HepG2 (cell line): ENCODE measurements around the gene GUCY1A2. TPM values are rescaled to one million over a fixed set of nuclear protein-coding genes. Genes with fewer than 3 reads are reported as not detected.

Experiments
- ATAC-seq: fragments of 200-7000 bp; cut with Tn5 transposase; 3 replicates; pipeline ENCODE4 v1.9.1; 2020; ENCODE audit warnings: mild to moderate bottlenecking, moderate library complexity
- BruUV-seq: library from RNA; stranded (reverse); fragments of 400-500 nt; replicated peaks from 2 replicates; lab custom pipeline; 2021; lab: Mats Ljungman, UMichigan
- CTCF ChIA-PET: fragments of 300-600 bp; formaldehyde crosslinking; extraction: SDS; loops from one replicate; lab custom pipeline; 2021; ENCODE audit warnings: low total read pairs, inconsistent platforms, low intra/inter-chr PET ratio; lab: Yijun Ruan, JAX
- POLR2A ChIA-PET: fragments of 350-600 bp; sonication (Branson Sonifier 250); formaldehyde crosslinking; loops from one replicate; lab custom pipeline; 2020; ENCODE audit warnings: antibody characterized with exemption, inconsistent platforms; lab: Yijun Ruan, JAX
- DNase-seq: peaks from one replicate; pipeline ENCODE4 v3.0.0-alpha.2; 2015; ENCODE audit warnings: low spot score
- FAIRE-seq: peaks from 3 replicates; lab custom pipeline; 2011; peaks lifted over from hg19 to GRCh38; lab: Jason Lieb, UNC
- H2AFZ ChIP-seq: one replicate; pipeline ENCODE4 v1.6.1; 2011; ENCODE audit warnings: low read length, inconsistent platforms
- H3K27ac ChIP-seq: fragments of 300-600 bp; 3 replicates; pipeline ENCODE4 v1.8.0; 2011; ENCODE audit warnings: mixed run types, mild to moderate bottlenecking, mixed read lengths, low read length, inconsistent platforms; ENCODE audit not compliant: insufficient read depth; ENCODE audit errors: extremely low read length
- H3K27me3 ChIP-seq, 2 experiments: fragments of 200-600 bp in 1 of 2; 2 replicates in 1 of 2; 3 replicates in 1 of 2; pipeline versions ENCODE4 v1.6.0 to v1.8.0; 2011; ENCODE audit warnings: low read length in 2 of 2, mild to moderate bottlenecking in 2 of 2, moderate library complexity in 2 of 2, inconsistent platforms in 1 of 2; ENCODE audit not compliant: insufficient read depth in 2 of 2, control insufficient read depth in 1 of 2
- H3K36me3 ChIP-seq, 2 experiments: fragments of 200-600 bp in 1 of 2; replicated peaks in 1 of 2; 2 replicates in 1 of 2; 3 replicates in 1 of 2; pipeline versions ENCODE4 v1.5.1 to v1.8.0; 2011; ENCODE audit warnings: low read length in 2 of 2, inconsistent platforms in 1 of 2; ENCODE audit not compliant: insufficient read depth in 2 of 2, control insufficient read depth in 1 of 2
- H3K4me1 ChIP-seq: 2 replicates; pipeline ENCODE4 v1.5.1; 2012; ENCODE audit warnings: low read length, inconsistent platforms; ENCODE audit not compliant: insufficient read depth
- H3K4me2 ChIP-seq: 2 replicates; pipeline ENCODE4 v1.6.0; 2011; ENCODE audit warnings: low read depth, low read length, inconsistent platforms
- H3K4me3 ChIP-seq, 3 experiments: fragments of 200-600 bp in 1 of 3; sonication (generic), shearing (Covaris generic) in 1 of 3; replicated peaks in 1 of 3; 2 replicates each; pipeline ENCODE4 v1.5.1; 2011 to 2016; ENCODE audit warnings: low read length in 3 of 3, inconsistent platforms in 2 of 3, low read depth in 2 of 3, mild to moderate bottlenecking in 2 of 3, control low read depth in 1 of 3, mixed read lengths in 1 of 3; ENCODE audit not compliant: insufficient read depth in 1 of 3
- H3K79me2 ChIP-seq: one replicate; pipeline ENCODE4 v1.6.1; 2011; ENCODE audit warnings: low read length, inconsistent platforms; ENCODE audit not compliant: insufficient read depth
- H3K9ac ChIP-seq: 2 replicates; pipeline ENCODE4 v1.6.0; 2011; ENCODE audit warnings: mild to moderate bottlenecking, low read depth, low read length, inconsistent platforms; ENCODE audit not compliant: insufficient read depth
- H3K9me3 ChIP-seq: 2 replicates; pipeline ENCODE4 v1.5.1; 2012; ENCODE audit warnings: mild to moderate bottlenecking, low read length
- H4K20me1 ChIP-seq: 2 replicates; pipeline ENCODE4 v1.6.0; 2011; ENCODE audit warnings: inconsistent platforms, mild to moderate bottlenecking, low read length, moderate library complexity; ENCODE audit not compliant: insufficient read depth
- ARID3A ChIP-seq: IDR thresholded peaks from 2 replicates; pipeline ENCODE4 v1.6.1; 2012; ENCODE audit warnings: low read depth, low read length, improper control_type of control experiment
- MBNL3 ChIP-seq: fragments of 250-450 bp; sonication (Bioruptor Pico); conservative IDR thresholded peaks from 2 replicates; pipeline ENCODE4 v1.8.0; 2022; ENCODE audit warnings: mild to moderate bottlenecking, inconsistent platforms
- SMAD1 ChIP-seq: sonication (generic); formaldehyde crosslinking; IDR thresholded peaks from 2 replicates; pipeline ENCODE4 v1.4.0; 2020; ENCODE audit warnings: missing genetic modification reagents, low read depth, mild to moderate bottlenecking, borderline replicate concordance
- SRSF1 ChIP-seq: fragments of 200-400 bp; formaldehyde crosslinking; optimal IDR thresholded peaks from 2 replicates; pipeline ENCODE3; 2017; ENCODE audit warnings: mild to moderate bottlenecking, low read depth, low read length, moderate library complexity
- ZNF143 ChIP-seq: sonication (generic); formaldehyde crosslinking; IDR thresholded peaks from 2 replicates; pipeline ENCODE4 v1.4.0; 2020; ENCODE audit warnings: missing genetic modification reagents
- ZNF276 ChIP-seq: sonication (generic); formaldehyde crosslinking; IDR thresholded peaks from 2 replicates; pipeline ENCODE4 v1.4.0; 2020; ENCODE audit warnings: mild to moderate bottlenecking, low read depth, missing genetic modification reagents
- ZNF432 ChIP-seq: sonication (generic); formaldehyde crosslinking; IDR thresholded peaks from 2 replicates; pipeline ENCODE4 v1.5.0; 2020; ENCODE audit warnings: missing genetic modification reagents, mild to moderate bottlenecking, borderline replicate concordance
- WGBS: methylation state at CpG from one replicate; pipeline ENCODE4 v1.1.6; 2017; ENCODE audit warnings: low lambda C conversion rate; 5-methylcytosine and 5-hydroxymethylcytosine counted together
- in situ Hi-C: cut with HindIII; loops from 2 replicates; pipeline ENCODE4 v1.10.0; 2017; ENCODE audit warnings: low pct_unique_long_range_greater_than_20kb; ENCODE audit not compliant: extremely low pct_ligation_motif_present
- intact Hi-C: fragments of 100-400 bp; cut with micrococcal nuclease; formaldehyde crosslinking; loops from one replicate; pipeline ENCODE4 v1.10.0; 2022; ENCODE audit not compliant: unreplicated experiment
- polyA plus RNA-seq, 8 experiments: library from polyadenylated mRNA; depleted of rRNA in 3 of 8; stranded (reverse) in 7 of 8; unstranded in 1 of 8; fragments of >200 nt; fragmentation: Illumina TruSeq in 4 of 8; extraction: Trizol in 4 of 8; gene quantifications; 2 replicates each; pipeline versions ENCODE4 v1.2.1 to v1.2.3, GENCODE V29; 2011 to 2016; ENCODE audit warnings: low read depth in 4 of 8, missing spikeins in 1 of 8, mixed read lengths in 1 of 8; ENCODE audit not compliant: insufficient read depth in 1 of 8
- total RNA-seq, 5 experiments: library from RNA; depleted of rRNA; stranded (reverse); fragments of >200 nt; fragmentation: Illumina TruSeq; extraction: Trizol; gene quantifications; 2 replicates each; pipeline ENCODE4 v1.2.3, GENCODE V29; 2016; ENCODE audit warnings: low read depth in 1 of 5

The GUCY1A2 gene
- total and polyA plus RNA-seq, 2 of the 13 experiments (the other 11 are each of a cell fraction or from before 2014, with no cell fraction given): 0.01 to 0.07 TPM

GRCh38 chr11:106961518-106961917 is 56.8 kb downstream of the GUCY1A2 start (continued):
- no peak for TF ChIP-seq MBNL3 (CRISPR knock-in tag)

GRCh38 chr11:106961048-106961447 is 57.2 kb downstream of the GUCY1A2 start:
- Histone ChIP-seq H2AFZ (no peak overlapping the region), H3K4me1 (no peaks in the 10 kb centered on the region), H3K36me3 (no peaks in the 10 kb centered on the region), H3K9ac (no peak overlapping the region), H3K9me3 (no peaks in the 10 kb centered on the region), H3K27ac (no peak overlapping the region), H3K27me3 (no peaks in the 10 kb centered on the region), H3K79me2 (no peaks in the 10 kb centered on the region), H3K4me2 (no peak overlapping the region), H4K20me1 (no peaks in the 10 kb centered on the region), H3K4me3 (no peak overlapping the region)
- DNase-seq (no peak), FAIRE-seq (no peak), ATAC-seq (no peak)
- 0% methylated on average over 1 of the region's 1 CpG for WGBS
- ChIA-PET POLR2A (no interaction called here), CTCF (no interaction called here)
- no peak for TF ChIP-seq SRSF1
- no peak for TF ChIP-seq ZNF143 (CRISPR knock-in tag)
- no peak for TF ChIP-seq ZNF432
- in situ Hi-C loops (no loop called here), intact Hi-C loops (no loop called here)
- BruUV-seq: no TSS peak

GRCh38 chr11:106959800-106960199 is 58.5 kb downstream of the GUCY1A2 start:
- 73% methylated on average over 1 of the region's 1 CpG for WGBS
- BruUV-seq: no TSS peak
- ATAC-seq (no peak), FAIRE-seq (no peak)
- intact Hi-C loops: no loop called here
- Histone ChIP-seq H3K4me2 (no peak overlapping the region), H3K27me3 (no peaks in the 10 kb centered on the region), H3K4me1 (no peaks in the 10 kb centered on the region), H3K4me3 (no peak overlapping the region), H3K79me2 (no peaks in the 10 kb centered on the region), H3K9me3 (no peaks in the 10 kb centered on the region), H4K20me1 (no peaks in the 10 kb centered on the region), H3K27ac (no peak overlapping the region), H3K36me3 (no peaks in the 10 kb centered on the region), H3K9ac (no peak overlapping the region)
- in situ Hi-C loops: no loop called here
- CTCF ChIA-PET: no interaction called here
- POLR2A ChIA-PET: no interaction called here
- TF ChIP-seq ARID3A (no peak), SMAD1 (no peak), ZNF276 (no peak)
- TF ChIP-seq, all 625 proteins: peak for 0
- no peak for DNase-seq
- H2AFZ ChIP-seq: no peak overlapping the region
